NK-92 treated with Interleukin-12 subunit alpha and Interleukin-12 subunit beta, amount 100 ng/mL, for 24 hours (cell line): ENCODE data around the gene GMDS.

Experiments
- DNase-seq: peaks from one replicate; lab custom pipeline; 2025; lab: John Stamatoyannopoulos, UW

Gene GMDS

GRCh38 chr6:1624058-1624850 lies 621.2 kb downstream of the GMDS start:
- DNase-seq: no peak

GRCh38 chr6:1623769-1624057 lies 621.7 kb downstream of the GMDS start:
- no peak for DNase-seq

GRCh38 chr6:1622851-1623768 lies 622.3 kb downstream of the GMDS start:
- DNase-seq: no peak

GRCh38 chr6:1622220-1622850 lies 623.1 kb downstream of the GMDS start:
- DNase-seq: no peak

- DNase-seq: no peak
Measured at GRCh38 chr6:1621070-1621701, 624.2 kb downstream of the GMDS start.

GRCh38 chr6:1620504-1621069 lies 624.8 kb downstream of the GMDS start:
- DNase-seq: no peak

GRCh38 chr6:1619673-1620503 lies 625.5 kb downstream of the GMDS start:
- no peak for DNase-seq

GRCh38 chr6:1619098-1619672 lies 626.2 kb downstream of the GMDS start:
- DNase-seq: no peak

- DNase-seq: no peak
Measured at GRCh38 chr6:1618311-1619097, 626.9 kb downstream of the GMDS start.

- no peak for DNase-seq
Measured at GRCh38 chr6:1617466-1618310, 627.7 kb downstream of the GMDS start.

- DNase-seq: no peak
Measured at GRCh38 chr6:1616701-1617463, 628.5 kb downstream of the GMDS start.

GRCh38 chr6:1615853-1616420 lies 629.5 kb downstream of the GMDS start:
- no peak for DNase-seq

- no peak for DNase-seq
Measured at GRCh38 chr6:1615151-1615852, 630.1 kb downstream of the GMDS start.

GRCh38 chr6:1614448-1615150 lies 630.8 kb downstream of the GMDS start:
- DNase-seq: no peak

- DNase-seq: no peak
Measured at GRCh38 chr6:1613688-1614447, 631.5 kb downstream of the GMDS start.

- DNase-seq: no peak
Measured at GRCh38 chr6:1613346-1613687, 632.1 kb downstream of the GMDS start.
